HG03575 (cell line): ENCODE measurements around the gene PRR16.
"Not testable (repeated sequence)": the region's sequence is repeated elsewhere in the genome, so short reads cannot be mapped to it uniquely, and the experiment has no call there.

Source experiments
- ATAC-seq: cut with Tn5 transposase; IDR thresholded peaks from one replicate; pipeline ENCODE4 v1.9.1; 2021; ENCODE audit not compliant: unreplicated experiment, insufficient number of reproducible peaks, low FRiP score; ENCODE audit errors: extremely low read depth

Gene PRR16

DNA sequence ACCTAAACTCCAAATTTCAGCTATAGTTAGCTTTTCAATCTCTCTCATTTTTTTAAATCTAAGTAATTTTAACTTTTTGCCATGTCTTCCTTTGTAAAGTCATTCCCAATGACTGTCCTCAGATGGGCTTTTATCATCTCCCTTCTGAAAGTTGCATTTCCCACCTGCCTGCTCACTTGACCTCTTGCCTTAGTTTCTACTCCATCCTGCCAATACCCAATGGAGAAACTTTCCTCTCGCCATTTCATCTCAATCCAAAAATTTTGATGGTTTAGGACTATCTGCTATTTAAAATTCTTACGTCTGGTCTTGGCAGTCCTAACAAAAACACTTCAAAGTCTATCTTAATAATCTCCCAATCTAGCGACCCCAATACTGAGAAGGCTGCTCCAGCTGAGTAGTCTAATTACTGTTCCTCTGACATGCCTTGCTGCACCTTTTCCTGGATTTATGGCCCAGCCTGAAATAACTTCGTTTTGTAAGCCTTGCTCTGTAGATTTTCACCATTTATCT lies 231.3 kb downstream of the PRR16 start:
- ATAC-seq, result no peak

DNA sequence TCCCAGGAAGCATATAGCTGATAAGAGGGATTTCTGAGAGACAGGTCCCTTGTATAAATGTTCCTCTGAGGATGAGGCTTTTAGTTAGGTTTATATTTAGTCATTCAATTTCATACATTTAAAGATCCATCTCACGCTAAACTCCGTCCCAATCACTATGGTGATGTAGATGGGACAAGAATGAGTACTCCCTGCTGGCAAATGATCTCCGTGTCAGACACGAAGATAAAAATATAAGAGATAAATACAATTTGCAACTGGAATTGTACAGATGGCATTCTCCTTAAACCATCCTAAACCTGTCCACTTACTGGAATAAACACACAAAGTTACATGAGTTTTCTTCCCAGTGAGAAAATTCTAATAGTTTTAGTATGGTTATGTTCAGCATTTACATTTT lies 233.0 kb downstream of the PRR16 start:
- ATAC-seq, result no peak

DNA sequence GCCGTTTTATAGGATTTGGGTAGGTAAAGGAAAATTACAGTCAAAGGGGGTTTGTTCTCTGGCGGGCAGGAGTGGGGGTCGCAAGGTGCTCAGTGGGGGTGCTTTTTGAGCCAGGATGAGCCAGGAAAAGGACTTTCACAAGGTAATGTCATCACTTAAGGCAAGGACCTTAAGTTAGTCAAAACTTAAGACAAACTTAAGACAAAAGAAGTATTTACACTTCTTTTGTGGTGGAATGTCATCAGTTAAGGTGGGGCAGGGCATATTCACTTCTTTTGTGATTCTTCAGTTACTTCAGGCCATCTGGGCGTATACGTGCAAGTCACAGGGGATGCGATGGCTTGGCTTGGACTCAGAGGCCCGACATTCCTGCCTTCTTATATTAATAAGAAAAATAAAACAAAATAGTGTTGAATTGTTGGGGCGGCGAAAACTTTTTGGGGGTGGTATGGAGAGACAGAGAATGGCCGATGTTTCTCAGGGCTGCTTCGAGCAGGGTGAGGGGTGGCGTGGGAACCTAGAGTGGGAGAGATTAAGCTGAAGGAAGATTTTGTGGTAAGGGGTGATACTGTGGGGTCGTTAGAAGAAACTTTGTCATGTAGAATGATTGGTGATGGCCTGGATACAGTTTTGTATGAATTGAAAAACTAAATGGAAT lies 233.7 kb downstream of the PRR16 start:
- ATAC-seq, result not testable (repeated sequence)

DNA sequence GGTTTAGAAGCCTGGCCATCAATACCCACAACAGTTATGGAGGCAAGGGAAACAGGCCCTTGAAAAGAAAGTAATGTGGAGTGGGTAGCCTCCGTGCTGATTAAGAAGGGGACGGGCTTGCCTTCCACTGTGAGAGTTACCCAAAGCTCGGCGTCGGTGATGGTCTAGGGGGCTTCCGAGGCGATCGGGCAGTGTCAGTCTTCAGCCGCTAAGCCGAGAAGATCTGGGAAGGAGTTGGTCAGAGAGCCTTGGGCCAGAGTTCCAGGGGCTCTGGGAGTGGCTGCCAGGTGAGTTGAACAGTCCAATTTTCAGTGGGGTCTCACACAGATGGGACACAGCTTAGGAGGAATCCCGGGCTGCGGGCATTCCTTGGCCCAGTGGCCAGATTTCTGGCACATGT lies 236.6 kb downstream of the PRR16 start:
- ATAC-seq, result not testable (repeated sequence)

DNA sequence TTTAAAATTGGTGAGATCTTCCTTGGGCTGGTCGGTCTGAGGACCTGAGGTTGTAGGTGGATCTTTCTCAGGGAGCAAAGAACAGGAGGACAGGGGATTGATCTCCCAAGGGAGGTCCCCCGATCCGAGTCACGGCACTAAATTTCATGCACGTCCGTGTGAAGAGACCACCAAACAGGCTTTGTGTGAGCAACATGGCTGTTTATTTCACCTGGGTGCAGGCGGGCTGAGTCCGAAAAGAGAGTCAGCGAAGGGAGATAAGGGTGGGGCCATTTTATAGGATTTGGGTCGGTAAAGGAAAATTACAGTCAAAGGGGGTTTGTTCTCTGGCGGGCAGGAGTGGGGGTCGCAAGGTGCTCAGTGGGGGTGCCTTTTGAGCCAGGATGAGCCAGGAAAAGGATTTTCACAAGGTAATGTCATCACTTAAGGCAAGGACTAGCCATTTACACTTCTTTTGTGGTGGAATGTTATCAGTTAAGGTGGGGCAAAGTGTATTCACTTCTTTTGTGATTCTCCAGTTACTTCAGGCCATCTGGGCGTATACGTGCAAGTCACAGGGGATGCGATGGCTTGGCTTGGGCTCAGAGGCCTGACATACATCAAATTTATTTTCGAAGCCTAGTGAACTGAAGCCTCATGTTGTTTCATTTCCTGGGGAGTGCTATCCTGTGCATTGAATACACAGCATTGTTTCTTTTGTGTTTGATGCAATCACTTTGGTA lies 238.9 kb downstream of the PRR16 start:
- ATAC-seq, result not testable (repeated sequence)

DNA sequence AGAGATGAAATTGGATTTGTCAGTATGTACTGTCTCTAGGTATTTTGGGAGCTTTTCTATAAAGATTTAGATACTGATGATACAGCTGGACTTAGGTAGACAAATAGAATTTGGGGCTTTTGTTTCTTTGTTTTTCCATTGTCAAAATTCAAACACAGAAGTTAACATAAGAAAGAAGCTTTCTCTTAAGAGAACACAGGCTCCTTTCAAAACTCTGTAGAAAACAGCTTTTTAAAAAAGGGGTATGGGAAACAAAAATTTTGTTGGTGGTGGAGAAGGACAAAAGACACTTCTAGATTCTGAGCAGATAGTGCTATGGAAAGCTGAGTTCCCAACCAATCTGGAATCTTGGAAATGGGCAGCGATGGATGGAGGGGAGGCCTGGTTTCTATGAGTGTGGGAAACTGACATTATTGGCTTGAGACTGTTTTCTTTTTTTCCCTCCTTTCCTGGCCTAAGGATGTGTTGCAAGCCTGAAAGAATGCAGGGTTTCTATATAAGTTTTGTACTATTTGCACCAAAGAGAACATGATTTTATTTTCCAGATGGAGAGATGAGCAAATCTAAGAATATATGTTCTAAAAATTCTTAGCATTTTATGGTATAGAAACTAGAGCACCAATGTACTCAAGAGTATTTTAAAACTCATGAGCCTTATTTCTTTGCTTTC lies 240.0 kb downstream of the PRR16 start:
- ATAC-seq, result no peak

DNA sequence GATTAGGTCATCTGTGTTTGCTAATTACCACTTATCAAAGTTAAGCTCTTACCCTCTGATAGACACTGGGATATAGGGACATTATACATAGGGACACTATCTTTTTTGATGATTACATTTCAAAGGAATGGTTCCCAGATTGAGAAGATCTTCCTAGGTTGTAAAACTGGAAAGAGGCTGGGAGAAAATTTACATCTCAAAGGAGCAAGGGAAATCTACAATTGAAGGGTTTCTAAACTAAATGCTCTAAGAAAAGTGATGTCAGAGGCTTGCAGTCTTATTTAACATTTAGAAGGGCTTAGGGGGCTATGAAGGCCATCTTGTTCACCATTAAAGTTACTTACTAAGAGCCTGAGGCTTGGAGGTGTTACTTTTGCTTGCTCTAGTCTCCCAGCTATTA lies 242.8 kb downstream of the PRR16 start:
- no peak for ATAC-seq

DNA sequence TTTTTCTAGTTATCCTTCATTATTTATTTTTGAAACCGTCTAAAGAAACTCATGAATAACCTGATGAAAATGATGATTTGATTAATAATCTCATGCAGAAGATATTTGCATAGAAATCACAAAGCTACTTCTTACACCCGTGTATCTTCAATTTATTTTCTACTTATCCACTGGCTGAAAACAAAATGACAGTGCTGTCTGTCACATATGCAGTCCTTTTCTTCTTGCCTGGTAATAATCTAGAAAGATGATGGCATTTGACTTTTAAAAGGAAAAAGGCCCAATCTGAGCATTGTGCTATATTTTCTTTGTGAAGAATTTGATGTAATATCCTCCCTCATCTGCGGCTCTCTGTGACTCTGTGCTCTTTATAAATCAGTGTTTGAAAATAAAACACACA lies 253.3 kb downstream of the PRR16 start:
- ATAC-seq, result no peak

DNA sequence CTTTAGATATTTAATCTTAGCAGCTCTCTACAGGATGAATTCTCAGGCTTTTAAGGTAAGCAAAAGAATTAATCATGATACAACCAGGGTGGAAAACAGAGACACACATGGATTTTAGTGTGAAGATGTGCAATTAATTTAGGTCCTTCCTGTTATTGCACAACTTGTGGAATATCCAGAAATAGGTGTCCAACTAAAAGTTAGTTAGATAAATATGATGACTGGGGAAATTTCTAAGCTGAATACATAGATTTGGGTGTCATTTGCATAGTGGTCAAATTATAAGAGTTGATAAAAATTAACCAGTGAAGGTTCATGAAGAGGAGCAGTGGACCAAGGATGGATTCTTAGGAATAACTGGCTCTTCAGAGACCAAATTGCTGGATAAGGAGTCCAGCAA lies 266.1 kb downstream of the PRR16 start:
- no peak for ATAC-seq

DNA sequence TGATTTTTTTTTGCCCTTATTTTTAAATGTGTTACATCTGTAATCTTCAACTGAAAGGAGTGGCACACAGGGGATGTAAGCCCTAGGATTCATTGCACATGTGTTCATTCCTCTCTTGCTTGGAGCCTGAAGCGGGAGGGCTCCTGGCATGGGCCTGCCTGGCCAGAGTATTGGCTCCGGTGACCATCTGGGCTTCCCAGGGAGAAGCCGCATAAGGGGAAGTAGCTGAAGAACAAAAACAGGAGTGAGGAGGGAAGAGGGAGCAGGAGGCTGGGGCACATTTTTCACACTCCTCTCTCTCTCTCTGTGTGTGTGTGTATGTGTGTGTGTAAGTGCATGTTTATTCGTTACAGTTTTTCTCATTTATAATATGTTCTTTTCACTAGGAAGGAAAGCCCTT lies 269.9 kb downstream of the PRR16 start:
- ATAC-seq, result no peak

DNA sequence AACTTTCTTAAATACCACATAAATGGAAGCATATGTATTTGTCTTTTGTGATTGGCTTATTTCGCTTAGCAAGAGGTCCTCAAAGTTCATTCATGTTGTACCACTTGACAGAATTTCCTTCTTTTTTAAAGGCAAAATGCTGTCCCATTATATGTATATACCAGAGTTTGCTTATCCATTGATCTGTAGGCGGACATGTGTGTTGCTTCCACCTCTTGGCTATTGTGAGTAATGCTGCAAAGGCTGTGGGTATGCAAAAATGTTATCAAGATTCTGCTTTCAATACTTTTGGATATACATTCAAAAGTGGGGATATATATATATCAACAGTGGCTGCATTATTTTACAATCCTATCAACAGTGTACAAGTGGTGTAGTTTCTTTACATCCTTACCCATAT lies 271.0 kb downstream of the PRR16 start:
- ATAC-seq, result no peak
